ENCODE data around the gene GREB1. TPM values are rescaled to one million over a fixed set of nuclear protein-coding genes. Genes with fewer than 3 reads are reported as not detected.

The GREB1 gene
- total and polyA plus RNA-seq, 2 of the 13 experiments (the other 11 are each of a cell fraction or from before 2014, with no cell fraction given), result 31.3 to 61.2 TPM

DNA sequence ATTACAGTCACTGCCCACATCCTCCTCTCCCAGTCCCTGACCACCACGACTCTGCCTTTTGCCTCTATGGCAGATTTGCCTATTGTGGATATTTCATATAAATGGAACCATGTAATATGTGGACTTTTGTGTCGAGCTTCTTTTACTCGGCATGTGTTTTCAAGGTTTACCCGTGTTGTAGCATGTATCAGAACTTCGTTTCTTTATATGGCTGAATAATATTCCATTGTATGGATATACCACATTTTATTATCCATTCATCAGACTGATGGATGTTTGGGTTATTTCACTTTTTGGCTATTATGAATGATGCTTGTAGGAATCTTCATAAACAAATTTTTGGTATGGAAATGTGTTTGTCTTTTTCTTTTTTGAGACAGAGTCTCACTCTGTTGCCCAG is 43.7 kb upstream of the GREB1 start:
- TF ChIP-seq, protein P1, sequence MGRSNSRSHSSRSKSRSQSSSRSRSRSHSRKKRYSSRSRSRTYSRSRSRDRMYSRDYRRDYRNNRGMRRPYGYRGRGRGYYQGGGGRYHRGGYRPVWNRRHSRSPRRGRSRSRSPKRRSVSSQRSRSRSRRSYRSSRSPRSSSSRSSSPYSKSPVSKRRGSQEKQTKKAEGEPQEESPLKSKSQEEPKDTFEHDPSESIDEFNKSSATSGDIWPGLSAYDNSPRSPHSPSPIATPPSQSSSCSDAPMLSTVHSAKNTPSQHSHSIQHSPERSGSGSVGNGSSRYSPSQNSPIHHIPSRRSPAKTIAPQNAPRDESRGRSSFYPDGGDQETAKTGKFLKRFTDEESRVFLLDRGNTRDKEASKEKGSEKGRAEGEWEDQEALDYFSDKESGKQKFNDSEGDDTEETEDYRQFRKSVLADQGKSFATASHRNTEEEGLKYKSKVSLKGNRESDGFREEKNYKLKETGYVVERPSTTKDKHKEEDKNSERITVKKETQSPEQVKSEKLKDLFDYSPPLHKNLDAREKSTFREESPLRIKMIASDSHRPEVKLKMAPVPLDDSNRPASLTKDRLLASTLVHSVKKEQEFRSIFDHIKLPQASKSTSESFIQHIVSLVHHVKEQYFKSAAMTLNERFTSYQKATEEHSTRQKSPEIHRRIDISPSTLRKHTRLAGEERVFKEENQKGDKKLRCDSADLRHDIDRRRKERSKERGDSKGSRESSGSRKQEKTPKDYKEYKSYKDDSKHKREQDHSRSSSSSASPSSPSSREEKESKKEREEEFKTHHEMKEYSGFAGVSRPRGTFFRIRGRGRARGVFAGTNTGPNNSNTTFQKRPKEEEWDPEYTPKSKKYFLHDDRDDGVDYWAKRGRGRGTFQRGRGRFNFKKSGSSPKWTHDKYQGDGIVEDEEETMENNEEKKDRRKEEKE (IDR thresholded peaks at IDR 0.05), result no peak
- no peak for TF ChIP-seq SIN3B (IDR thresholded peaks at IDR 0.05; ENCODE audit: low read length)
- peak; percentile 56; the same call in 1 of the 2 replicates for TF ChIP-seq ZNF260 (CRISPR knock-in tag; IDR thresholded peaks at IDR 0.05; ENCODE audit: borderline replicate concordance, low read depth)
- no peak for TF ChIP-seq MLLT10 (CRISPR knock-in tag; IDR thresholded peaks at IDR 0.05)
- Histone ChIP-seq H2AFZ (ENCODE audit: low read length) (no peak overlapping the region), H3K36me3 (replicated peaks in 1 of 2; ENCODE audit: control insufficient read depth in 1 of 2, insufficient read depth in 2 of 2, low read length in 2 of 2) (peaks cover 3 to 4% of the 10 kb centered on the region in 2 experiments; a peak in 3 of 5 replicates), H3K9ac (ENCODE audit: insufficient read depth, low read depth, low read length) (no peak overlapping the region), H3K27me3 (ENCODE audit: control insufficient read depth in 1 of 2, insufficient read depth in 2 of 2, low read length in 2 of 2) (no peaks in the 10 kb centered on the region), H3K4me2 (ENCODE audit: low read depth, low read length) (no peak overlapping the region), H3K79me2 (ENCODE audit: insufficient read depth, low read length) (peaks cover 98% of the 10 kb centered on the region), H4K20me1 (ENCODE audit: insufficient read depth, low read length) (no peaks in the 10 kb centered on the region), H3K27ac (ENCODE audit: extremely low read length, insufficient read depth, low read length) (no peak overlapping the region), H3K9me3 (ENCODE audit: low read length) (no peaks in the 10 kb centered on the region), H3K4me1 (ENCODE audit: insufficient read depth, low read length) (peaks cover 95% of the 10 kb centered on the region), H3K4me3 (replicated peaks in 1 of 3; ENCODE audit: insufficient read depth in 1 of 3, low read depth in 2 of 3, low read length in 3 of 3) (no peak overlapping the region)
- no TSS peak for BruUV-seq (replicated peaks)
- POLR2A ChIA-PET, result interaction anchor here (1.3 kb wide), 1 partner anchor 9 kb away, joined by 4 read pairs; no protein-coding TSS in a partner anchor
- ATAC-seq, result no peak
- no peak for DNase-seq (ENCODE audit: low spot score)
- in situ Hi-C loops (cut with HindIII; ENCODE audit: extremely low pct_ligation_motif_present, low pct_unique_long_range_greater_than_20kb), result no loop called here
- WGBS (ENCODE audit: low lambda C conversion rate), result 98% methylated on average over 5 of the region's 5 CpGs
- intact Hi-C loops (cut with micrococcal nuclease; ENCODE audit: unreplicated experiment), result no loop called here
- CTCF ChIA-PET (ENCODE audit: low intra/inter-chr PET ratio, low total read pairs), result no interaction called here
- no peak for FAIRE-seq

DNA sequence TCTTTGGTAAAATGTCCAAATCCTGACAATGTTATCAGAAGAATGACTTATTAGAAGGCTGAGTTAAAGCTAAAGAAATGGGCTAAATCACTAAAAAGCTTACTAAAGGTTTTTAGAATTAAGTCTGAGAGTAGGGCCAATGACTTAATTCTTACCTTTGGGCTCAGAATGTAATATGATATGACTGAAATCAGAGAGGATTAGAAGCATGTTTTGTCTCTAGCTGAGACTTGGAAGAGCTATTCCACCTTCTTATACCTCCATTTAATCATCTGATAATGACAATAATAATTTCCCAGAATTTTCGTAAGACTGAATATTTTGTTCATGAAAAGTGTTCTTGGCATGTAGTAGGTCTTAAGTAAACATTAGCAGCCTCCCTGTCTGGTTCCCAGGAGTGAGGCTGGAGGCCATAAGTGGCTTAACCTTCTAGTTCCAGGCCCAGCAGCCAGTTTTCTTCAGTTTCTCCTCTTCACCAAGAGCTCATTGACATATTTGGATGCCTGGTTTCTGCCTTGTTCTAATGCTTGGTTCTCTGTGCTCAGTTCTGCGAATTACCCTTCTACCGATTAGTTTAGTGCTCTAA is 42.4 kb upstream of the GREB1 start:
- peak overlapping the region; percentile 23 for H3K27ac ChIP-seq (ENCODE audit: extremely low read length, insufficient read depth, low read length)
- 67% methylated on average over 3 of the region's 3 CpGs for WGBS (ENCODE audit: low lambda C conversion rate)
- H2AFZ ChIP-seq (ENCODE audit: low read length), result no peak overlapping the region
- DNase-seq (ENCODE audit: low spot score) (no peak), ATAC-seq (no peak), FAIRE-seq (no peak)
- CTCF ChIA-PET (ENCODE audit: low intra/inter-chr PET ratio, low total read pairs), result no interaction called here
- BruUV-seq (replicated peaks), result no TSS peak
- POLR2A ChIA-PET, result interaction anchor here (1.0 to 3.0 kb wide), 3 partner anchors 8 to 48 kb away, joined by 3 to 21 read pairs (median 4); no protein-coding TSS in a partner anchor
- H3K36me3 ChIP-seq (replicated peaks in 1 of 2; ENCODE audit: control insufficient read depth in 1 of 2, insufficient read depth in 2 of 2, low read length in 2 of 2), result peaks cover 4% of the 10 kb centered on the region in 2 experiments; a peak in 4 of 5 replicates
- no peak overlapping the region for H3K4me2 ChIP-seq (ENCODE audit: low read depth, low read length)
- in situ Hi-C loops (cut with HindIII; ENCODE audit: extremely low pct_ligation_motif_present, low pct_unique_long_range_greater_than_20kb), result no loop called here
- no peaks in the 10 kb centered on the region for H4K20me1 ChIP-seq (ENCODE audit: insufficient read depth, low read length)
- H3K79me2 ChIP-seq (ENCODE audit: insufficient read depth, low read length), result peaks cover 97% of the 10 kb centered on the region
- H3K4me1 ChIP-seq (ENCODE audit: insufficient read depth, low read length), result peaks cover 93% of the 10 kb centered on the region
- no peaks in the 10 kb centered on the region for H3K27me3 ChIP-seq (ENCODE audit: control insufficient read depth in 1 of 2, insufficient read depth in 2 of 2, low read length in 2 of 2)
- intact Hi-C loops (cut with micrococcal nuclease; ENCODE audit: unreplicated experiment), result loop anchor here (1.0 kb wide), 1 partner anchor 8 kb away; no protein-coding TSS in a partner anchor
- no peaks in the 10 kb centered on the region for H3K9me3 ChIP-seq (ENCODE audit: low read length)
- H3K4me3 ChIP-seq (replicated peaks in 1 of 3; ENCODE audit: insufficient read depth in 1 of 3, low read depth in 2 of 3, low read length in 3 of 3), result no peak overlapping the region
- H3K9ac ChIP-seq (ENCODE audit: insufficient read depth, low read depth, low read length), result no peak overlapping the region
- TF ChIP-seq ZSCAN22 (CRISPR knock-in tag; IDR thresholded peaks at IDR 0.05) (no peak), CBX2 (IDR thresholded peaks at IDR 0.05; ENCODE audit: low read depth, low read length) (no peak), CBX2 (CRISPR knock-in tag; IDR thresholded peaks at IDR 0.05; ENCODE audit: low read depth) (no peak), ZNF562 (CRISPR knock-in tag; IDR thresholded peaks at IDR 0.05; ENCODE audit: borderline replicate concordance) (no peak), ZKSCAN5 (CRISPR knock-in tag; IDR thresholded peaks at IDR 0.05) (no peak)
- TF ChIP-seq, protein P2, sequence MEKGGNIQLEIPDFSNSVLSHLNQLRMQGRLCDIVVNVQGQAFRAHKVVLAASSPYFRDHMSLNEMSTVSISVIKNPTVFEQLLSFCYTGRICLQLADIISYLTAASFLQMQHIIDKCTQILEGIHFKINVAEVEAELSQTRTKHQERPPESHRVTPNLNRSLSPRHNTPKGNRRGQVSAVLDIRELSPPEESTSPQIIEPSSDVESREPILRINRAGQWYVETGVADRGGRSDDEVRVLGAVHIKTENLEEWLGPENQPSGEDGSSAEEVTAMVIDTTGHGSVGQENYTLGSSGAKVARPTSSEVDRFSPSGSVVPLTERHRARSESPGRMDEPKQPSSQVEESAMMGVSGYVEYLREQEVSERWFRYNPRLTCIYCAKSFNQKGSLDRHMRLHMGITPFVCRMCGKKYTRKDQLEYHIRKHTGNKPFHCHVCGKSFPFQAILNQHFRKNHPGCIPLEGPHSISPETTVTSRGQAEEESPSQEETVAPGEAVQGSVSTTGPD (CRISPR knock-in tag; IDR thresholded peaks at IDR 0.05), result no peak
- TF ChIP-seq, protein P3, sequence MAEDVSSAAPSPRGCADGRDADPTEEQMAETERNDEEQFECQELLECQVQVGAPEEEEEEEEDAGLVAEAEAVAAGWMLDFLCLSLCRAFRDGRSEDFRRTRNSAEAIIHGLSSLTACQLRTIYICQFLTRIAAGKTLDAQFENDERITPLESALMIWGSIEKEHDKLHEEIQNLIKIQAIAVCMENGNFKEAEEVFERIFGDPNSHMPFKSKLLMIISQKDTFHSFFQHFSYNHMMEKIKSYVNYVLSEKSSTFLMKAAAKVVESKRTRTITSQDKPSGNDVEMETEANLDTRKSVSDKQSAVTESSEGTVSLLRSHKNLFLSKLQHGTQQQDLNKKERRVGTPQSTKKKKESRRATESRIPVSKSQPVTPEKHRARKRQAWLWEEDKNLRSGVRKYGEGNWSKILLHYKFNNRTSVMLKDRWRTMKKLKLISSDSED (CRISPR knock-in tag; IDR thresholded peaks at IDR 0.05), result no peak

Measured in HepG2 (cell line).